Epidermal melanocyte (primary cell): ENCODE results near the gene SMIM26.
"Not testable (repeated sequence)": the region's sequence is repeated elsewhere in the genome, so short reads cannot be mapped to it uniquely, and the experiment has no call there.

Experiments used
- DNase-seq: peaks from one replicate; pipeline ENCODE4 v3.0.0; 2011; ENCODE audit warnings: low spot score; ENCODE audit not compliant: insufficient read length

The SMIM26 gene, protein sequence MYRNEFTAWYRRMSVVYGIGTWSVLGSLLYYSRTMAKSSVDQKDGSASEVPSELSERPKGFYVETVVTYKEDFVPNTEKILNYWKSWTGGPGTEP

DNA sequence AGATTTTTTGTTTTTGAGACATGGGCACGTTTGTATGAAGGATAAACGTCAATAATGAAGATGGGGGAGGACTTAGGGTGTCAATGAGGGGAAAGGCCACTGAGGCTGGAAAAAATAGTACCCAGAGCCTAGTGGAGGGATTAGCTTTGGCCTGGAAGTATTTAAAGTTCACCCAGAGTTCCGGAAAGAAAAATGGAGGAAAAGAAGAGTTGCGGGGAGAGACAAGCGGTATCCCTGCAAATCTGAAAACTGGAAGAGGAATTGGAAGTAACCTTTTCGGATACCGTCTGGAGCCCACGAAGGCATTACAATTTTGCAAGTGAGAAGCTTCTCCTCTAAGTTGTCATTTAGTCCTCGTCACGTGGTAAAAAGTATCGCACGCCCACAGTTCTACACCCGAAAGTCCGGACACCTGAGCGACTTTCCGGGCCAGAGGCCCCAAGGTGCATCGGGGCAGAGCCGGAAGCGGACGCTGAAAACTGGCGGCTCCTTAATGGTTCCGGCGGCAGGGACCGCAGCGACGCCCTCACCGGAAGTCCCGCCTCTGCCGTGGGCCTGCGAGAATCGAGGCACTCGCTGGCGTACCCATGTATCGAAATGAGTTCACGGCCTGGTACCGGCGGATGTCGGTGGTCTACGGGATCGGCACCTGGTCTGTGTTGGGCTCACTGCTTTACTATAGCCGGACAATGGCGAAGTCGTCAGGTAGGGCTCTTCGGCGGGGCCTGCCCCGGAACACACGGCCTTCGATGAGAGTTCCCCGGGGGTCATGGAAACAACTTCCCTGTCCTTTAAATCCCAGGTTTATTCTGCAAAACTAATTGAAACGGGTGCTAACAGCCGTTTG is at the start of gene SMIM26:
Gene SMIM26 (plus strand): TSS at position 541 of the 847 bp plus-strand sequence. CDS start 47 bp downstream, at position 588.
- DNase-seq, result peak; percentile 92

DNA sequence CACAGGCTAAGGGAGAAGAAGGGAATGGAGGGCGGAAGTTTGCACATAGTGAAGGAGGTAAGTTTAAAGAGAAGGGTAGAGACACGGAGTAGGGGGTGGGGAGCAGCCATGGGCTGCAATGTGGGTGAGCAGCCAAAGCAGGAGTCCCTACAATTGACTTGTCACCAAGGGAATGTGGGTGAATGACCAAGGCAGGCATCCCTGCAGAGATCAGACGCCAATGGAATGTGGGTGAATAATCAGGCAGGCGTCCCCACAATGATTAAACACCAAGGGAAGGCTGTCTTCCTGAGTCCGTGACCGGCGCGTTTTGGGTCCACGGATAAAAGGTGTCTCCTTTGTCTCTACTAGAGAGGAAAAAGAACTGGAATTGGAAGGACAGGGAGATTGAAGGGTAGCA is 45.2 kb upstream of the SMIM26 start:
- DNase-seq, result not testable (repeated sequence)

DNA sequence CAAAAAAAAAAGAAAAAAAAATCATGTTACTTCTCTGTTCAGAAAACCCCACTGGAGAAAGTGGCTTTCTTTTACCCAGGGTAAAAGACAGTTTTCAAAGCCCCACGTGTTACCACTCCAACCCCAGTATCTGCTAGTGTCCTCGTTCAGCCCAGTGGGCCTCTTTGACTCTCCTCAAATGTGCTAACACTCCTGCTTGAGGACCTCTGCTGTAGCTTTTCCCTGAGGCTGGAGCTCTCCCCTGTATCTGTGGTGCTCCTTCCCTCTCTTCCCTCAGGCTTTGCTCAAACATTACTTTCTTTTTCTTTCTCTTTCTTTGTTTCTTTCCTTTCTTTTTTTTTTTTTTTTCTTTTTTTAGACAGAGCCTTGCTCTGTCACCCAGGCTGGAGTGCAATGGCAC is 44.2 kb upstream of the SMIM26 start:
- DNase-seq, result no peak

DNA sequence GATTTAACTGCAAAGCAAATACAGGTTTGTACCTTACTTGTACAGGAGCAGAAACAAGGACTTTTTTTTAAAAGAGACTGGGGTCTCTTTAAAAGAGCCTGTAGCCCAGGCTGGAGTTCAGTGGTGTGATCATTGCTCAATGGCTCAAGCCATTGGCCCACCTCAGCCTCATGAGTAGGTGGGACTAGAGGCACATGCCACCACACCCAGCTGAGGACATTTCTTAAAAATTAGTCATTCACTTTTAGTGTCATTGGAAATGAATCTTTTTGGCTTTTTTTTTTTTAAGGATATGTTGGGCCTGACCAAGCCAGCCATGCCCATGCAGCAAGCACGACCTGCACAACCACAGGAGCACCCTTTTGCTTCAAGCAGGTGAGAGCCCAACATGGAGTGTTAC is 42.6 kb upstream of the SMIM26 start:
- no peak for DNase-seq

DNA sequence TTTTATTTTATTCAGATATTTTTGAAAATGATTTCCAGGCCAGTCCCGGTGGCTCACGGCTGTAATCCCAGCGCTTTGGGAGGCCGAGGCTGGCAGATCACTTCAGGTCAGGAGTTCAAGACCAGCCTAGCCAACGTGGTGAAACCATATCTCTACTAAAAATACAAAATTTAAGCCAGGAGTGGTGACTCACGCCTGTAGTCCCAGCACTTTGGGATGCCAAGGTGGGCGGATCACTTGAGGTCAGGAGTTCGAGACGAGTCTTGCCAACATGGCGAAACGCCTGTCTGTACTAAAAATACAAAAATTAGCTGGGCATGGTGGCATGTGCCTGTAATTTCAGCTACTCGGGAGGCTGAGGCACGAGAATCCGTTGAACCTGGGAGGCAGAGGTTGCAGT is 40.5 kb upstream of the SMIM26 start:
- not testable (repeated sequence) for DNase-seq

DNA sequence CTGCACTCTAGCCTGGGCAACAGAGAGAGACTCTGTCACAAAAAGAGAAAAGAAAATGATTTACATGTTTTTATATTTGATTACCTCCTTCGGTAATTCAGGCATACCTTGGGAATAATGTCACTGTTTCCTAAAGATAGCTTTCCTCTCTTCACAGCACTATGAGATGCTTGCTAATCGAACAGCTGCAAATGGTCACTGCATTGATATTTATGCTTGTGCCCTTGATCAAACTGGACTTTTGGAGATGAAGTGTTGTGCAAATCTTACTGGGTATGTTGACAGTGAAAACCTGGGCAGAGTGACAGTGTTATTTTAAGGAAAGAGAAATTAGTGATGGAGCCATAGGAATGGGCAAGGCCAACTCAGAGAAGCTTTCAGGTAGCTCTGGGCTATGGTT is 39.9 kb upstream of the SMIM26 start:
- DNase-seq, result no peak

DNA sequence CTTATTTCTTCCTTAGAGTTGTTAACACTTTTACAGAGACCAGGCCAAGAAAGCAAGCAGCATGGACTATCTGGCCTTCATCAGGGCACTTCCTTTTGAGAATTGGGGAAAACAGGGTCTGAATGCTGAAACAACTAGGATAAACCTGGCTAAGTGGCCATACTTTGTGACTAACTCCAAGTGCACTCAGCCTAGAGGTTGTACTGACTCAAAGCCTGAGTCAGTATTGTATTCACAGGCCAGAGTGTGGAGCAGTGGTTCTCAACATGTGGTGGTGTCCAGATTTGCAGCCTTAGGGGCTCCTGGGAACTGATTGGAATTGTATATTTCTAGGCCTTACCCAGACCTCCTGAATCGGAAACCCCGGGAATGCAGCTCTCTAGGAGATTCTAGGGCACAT is 39.4 kb upstream of the SMIM26 start:
- DNase-seq, result no peak

DNA sequence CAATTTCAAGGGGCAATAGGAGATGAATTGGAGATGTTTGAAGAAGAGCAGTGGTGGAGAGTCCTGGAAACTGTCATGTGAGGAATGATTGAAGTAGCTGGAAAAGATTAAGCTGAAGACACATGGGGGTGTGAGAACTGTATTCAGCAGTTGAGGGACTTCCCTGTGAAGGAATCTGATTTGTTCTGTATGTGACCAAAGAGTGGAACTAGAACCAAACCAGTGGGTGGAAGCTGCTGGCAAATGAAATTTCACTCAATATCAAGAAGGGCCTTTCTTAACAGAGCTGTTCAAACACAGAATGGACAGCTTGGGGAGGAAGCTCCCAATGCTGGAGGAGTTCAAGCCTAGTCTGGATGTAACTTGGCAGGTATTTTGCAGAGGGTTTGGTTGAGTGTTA is 38.2 kb upstream of the SMIM26 start:
- no peak for DNase-seq

DNA sequence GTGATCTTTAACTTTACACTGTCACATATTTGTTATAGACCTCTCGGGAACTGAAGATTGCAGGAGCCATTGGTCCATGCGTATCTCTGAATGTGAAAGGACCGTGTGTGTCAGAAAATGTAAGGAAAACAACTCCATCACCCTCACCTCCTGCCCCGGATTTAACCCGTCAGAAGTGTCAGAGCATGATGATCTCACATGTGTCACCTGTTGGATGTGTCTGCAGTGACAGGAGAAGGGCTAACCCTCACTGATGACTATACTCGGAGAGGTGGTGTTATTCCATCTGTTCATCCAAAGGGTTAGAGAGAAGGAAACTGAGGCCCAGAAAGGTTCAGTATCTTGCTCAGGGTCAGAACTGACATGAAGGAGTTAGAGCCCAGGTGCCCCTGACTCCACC is 34.6 kb upstream of the SMIM26 start:
- no peak for DNase-seq

DNA sequence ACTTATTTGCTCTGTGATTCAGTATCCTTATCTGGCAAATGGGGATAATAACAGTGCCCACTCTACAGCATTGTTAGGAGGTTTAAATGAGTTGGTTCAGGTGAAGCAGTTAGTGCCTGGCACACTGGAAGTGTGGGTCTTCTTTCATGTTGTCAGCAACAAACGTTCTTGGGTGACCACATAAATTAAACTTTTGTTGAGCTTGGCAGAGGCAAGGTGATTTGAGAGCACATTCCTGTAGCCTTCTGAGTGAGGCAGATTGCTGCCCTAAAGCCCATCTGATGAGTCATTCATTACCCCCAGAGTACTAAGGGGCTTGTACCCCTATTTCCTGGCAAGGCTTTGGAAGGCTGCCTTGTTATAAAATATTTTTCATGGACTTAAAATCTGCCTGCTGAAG is 33.7 kb upstream of the SMIM26 start:
- no peak for DNase-seq

DNA sequence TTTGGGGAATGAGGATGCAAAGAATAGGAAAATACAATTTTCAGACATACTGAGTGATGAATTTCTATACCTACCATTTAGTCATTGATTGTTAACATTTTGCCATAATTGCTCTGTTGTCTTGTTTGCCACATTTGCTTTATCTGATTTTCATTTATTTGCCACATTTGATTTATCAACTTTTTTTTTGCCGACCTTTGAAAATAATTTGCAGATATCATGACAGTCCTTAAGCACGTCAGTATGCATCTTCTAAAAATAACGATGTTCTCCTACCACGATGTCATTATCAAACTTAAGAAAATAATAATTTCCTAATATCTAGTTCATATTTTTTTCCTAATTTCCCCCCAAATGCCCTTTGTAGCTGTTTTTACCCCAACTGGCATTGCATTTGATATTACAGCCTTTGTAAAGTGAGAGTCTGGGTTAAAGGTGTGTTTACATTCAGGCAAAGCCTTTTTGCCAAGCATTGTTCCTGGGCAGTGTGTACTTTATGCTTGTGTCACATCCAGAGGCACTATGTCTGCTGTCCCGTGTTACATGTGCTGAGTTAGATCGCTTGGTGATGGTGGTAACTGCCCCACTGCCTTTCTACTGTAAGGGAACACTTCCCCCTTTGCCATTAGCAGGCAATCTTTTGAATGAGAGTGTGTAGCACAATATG is 33.1 kb upstream of the SMIM26 start:
- no peak for DNase-seq

DNA sequence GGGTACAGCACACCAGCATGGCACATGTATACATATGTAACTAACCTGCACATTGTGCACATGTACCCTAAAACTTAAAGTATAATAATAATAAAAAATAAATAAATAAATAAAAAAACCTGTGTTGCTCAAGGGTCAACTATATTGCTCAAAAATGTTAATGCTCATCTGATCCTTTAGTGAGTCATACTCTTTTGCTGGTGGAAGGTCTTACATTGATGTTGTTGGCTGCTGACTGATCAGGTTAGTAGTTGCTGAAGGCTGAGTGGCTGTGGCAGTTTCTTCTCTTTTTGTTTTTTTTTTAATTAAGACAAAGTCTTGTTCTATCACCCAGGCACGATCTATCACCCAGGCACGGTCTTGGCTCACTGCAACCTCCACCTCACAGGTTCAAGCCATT is 29.6 kb upstream of the SMIM26 start:
- no peak for DNase-seq

DNA sequence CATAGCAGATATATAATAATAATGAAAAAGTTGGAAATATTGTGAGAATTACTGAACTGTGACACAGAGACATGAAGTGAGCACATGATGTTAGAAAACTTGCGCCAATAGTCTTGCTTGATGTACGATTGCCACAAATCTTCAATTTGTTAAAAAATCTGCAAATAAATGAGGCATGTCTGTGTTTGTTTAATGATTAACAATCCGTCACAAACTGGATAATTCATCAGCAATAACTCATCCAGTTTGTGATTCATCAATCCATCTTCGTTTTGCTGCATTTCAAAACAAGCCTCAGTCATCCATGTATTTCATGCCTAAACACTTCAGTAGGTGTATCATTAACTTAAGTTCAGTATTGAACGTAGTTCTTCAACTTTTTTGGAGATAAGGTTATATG is 25.5 kb upstream of the SMIM26 start:
- DNase-seq, result no peak

DNA sequence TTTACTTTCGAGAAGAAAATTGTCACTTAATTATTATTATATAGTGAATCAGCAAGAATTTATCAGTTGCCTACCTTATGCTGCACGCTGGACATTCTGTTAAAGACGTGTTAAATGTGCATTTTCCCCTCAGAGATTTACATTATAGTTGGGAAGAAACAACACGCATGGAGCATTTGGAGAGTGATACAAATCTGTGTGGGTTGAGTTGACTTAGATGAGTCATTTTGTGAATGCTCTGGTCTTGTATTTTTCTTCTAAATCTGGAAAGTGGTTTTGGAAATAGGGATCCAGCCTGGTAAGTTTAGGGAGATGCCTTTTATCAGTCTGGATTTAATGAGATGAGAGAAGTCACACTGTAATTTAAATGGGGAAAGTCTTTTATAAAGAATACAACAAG is 24.0 kb upstream of the SMIM26 start:
- no peak for DNase-seq

DNA sequence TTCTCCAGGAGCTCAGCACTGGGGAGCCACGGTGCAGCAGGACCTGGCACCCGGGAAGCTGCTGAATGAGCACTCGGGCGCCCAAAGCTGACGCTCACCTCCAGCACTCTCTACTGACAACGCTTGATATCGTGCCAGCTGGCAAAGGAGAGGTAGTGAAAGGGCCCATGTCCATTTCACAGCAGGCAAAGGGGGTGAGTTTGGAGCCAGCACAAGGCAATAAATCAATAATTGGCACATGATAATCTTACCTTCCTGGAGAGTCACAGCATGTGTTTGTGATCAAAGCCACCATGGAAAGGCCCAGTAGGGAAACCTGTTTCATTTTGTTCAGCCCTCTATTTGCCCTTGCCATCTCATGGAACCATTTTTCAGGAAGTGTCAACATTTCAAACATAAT is 23.3 kb upstream of the SMIM26 start:
- no peak for DNase-seq

DNA sequence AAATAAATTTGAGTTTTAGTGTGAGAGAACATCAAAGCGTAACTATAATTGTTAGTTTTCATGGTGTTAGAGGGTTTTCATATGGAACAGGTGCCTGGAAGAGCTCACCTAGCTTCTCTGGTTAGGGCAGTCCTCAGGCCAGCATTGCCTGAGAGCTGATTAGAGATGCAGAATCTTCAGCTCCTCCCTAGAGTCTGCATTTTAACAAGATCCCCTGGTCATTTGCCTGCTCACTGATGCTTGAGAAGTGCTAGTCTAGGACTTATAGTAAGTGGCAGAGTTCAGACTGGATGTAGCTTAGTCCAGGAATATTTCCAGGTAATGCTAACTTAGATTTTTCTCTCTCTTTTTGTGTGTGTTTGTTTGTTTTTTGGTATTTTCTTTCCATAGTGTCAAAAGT is 21.7 kb upstream of the SMIM26 start:
- DNase-seq, result no peak

DNA sequence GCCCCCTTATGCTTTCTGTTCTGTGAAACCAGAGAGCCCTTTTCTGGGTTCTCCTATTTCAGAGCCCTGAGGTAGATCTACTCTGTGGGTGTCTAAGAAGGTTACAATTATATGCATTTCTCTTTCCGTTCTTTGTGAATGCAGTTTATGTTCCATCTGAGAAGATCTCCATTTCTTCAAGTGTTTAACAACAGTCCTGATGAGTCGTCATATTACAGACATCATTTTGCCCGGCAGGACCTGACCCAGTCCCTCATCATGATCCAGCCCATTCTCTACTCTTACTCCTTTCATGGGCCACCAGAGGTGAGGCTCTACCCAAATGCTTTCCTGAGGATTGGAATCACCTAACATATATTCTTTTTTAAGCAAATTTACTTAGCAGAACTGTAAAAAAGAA is 18.8 kb upstream of the SMIM26 start:
- no peak for DNase-seq

DNA sequence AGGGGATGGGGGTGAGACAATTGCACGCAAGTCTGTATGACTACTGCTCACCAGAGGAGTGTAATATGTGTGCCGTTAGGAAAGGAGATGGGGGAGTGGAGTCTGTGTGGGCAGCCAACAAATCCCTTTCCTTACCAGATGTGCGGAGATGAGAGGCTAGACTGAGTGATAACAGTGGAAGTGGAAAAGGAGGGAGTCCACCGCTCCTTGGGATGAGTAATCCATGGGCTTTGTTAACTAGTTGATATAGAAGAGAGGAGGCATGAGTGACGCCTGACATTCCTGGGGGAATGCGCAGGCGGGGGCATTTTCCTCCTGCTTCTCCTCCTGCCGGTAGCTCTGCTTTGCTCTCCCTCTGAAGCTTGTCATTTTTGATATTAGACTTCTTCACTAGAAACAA is 13.5 kb upstream of the SMIM26 start:
- no peak for DNase-seq

DNA sequence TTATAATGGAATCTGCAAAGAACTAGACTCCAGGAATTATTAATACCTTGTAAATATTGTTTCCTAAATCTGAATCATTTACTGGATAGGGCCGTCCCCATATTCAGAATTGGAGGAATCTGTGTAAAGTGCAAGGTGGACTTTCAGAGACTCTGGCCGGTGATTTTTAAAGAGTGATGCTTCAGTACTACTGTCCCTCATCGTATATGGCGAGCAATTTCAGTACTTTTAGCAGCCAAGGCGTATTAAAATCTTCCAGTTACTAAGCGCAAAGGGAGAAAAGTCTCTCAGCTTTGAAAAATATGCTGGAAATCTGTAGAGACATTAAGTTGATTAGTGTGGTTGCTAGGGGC is 483 bp downstream of the SMIM26 start:
- no peak for DNase-seq

DNA sequence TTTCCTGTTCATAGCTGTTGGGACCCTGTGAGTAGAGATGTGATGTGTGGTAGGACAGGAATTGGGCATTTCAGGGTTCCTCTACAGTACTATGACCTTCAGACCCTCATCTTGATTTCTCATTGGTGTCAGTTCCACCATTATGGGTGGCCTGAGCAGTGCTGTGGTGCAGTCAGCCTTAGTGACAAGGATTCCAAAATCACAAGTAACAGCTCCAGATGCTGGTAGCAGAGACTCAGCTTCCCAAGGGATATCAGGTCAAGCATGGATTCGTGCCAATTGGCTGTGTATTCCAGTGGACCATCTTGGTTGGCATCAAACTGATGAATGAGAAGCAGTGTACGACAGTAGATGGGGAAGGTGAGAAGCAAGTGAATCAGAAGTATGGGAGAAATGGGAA is 3.8 kb downstream of the SMIM26 start:
- DNase-seq, result no peak

DNA sequence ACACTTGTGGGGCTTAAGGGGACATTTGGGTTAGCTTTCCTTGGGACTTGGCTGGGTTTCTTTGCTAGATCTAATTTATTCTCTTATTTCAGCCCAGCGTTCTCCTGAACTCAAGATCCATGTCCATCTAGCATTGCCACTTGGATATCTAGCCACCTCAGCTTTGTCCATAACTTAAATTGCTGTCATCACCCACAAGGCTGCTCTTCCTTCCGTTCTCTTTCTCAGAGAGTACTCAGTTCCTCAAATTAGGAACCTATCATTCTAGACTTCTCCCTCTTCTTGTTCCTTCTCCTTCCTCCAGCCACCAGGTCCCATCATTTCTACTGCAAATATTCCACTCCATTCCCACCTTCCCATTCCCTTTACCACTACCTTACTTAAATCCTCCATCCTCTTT is 4.3 kb downstream of the SMIM26 start:
- no peak for DNase-seq

DNA sequence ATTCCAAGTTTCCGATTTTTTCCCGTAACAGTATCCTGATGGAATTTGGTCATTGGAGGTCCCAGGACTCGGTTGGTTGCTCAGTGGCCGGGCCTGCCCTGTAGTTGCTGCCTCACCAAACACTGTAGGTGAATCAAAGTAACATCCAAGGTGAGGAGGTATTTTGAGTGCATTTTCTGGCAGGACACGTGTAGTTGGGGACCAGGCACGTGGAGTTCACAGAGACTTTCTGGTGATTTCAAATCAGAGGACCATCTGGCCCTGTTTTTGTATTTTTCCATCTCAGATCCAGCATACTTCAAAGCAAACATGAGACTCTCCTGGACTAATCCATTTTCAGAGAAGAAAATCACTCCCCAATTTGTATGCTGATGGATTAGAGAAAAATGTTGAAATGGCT is 10.7 kb downstream of the SMIM26 start:
- no peak for DNase-seq

DNA sequence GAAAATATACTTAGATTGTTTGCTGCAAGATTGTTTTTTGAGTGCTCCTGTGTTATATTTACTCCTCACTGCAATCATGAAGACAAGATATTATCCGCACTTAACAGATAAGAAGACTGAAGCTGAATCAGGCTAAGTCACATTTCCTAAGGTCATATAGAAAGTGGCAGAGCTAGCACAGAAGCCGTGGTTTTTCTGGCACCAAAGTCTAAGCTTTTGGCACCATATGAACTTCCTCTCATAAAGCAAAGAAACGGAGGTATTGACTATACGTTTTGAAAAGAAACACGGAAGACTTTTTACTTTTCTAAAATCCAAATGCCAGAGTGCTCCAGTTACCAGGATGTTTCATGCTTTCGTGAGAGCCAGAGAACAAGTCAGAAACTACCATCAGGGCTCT is 11.3 kb downstream of the SMIM26 start:
- DNase-seq, result no peak
